OCI-LY1 (cell line): ENCODE results near the gene MRPS30.
"Not testable (repeated sequence)": the region's sequence is repeated elsewhere in the genome, so short reads cannot be mapped to it uniquely, and the experiment has no call there.

Experiments
- H2AFZ ChIP-seq: fragments of 200-600 bp; sonication (generic), shearing (Covaris generic); 2 replicates; pipeline ENCODE4 v1.6.0; 2014; ENCODE audit warnings: antibody characterized with exemption, mild to moderate bottlenecking, low read length
- H3F3A ChIP-seq: fragments of 200-600 bp; sonication (generic), shearing (Covaris generic); 2 replicates; pipeline ENCODE4 v1.6.0; 2014; ENCODE audit warnings: mild to moderate bottlenecking, antibody characterized with exemption, low read length, moderate library complexity; ENCODE audit not compliant: insufficient read depth
- H3K27ac ChIP-seq: fragments of 200-600 bp; sonication (generic); 2 replicates; pipeline ENCODE4 v1.5.1; 2014; ENCODE audit warnings: low read length, mixed run types, mild to moderate bottlenecking, low read depth; ENCODE audit not compliant: poor library complexity, severe bottlenecking
- H3K27me3 ChIP-seq: fragments of 200-600 bp; sonication (generic); 2 replicates; pipeline ENCODE4 v1.6.0; 2014; ENCODE audit warnings: antibody characterized with exemption, mild to moderate bottlenecking, low read length, moderate library complexity; ENCODE audit not compliant: insufficient read depth
- H3K36me3 ChIP-seq: fragments of 200-600 bp; sonication (generic); 2 replicates; pipeline ENCODE4 v1.6.1; 2014; ENCODE audit warnings: mild to moderate bottlenecking, antibody characterized with exemption, low read length, moderate library complexity, mixed read lengths; ENCODE audit not compliant: insufficient read depth
- H3K4me1 ChIP-seq: fragments of 200-600 bp; sonication (generic); 2 replicates; pipeline ENCODE4 v1.5.1; 2014; ENCODE audit warnings: mild to moderate bottlenecking, low read length, moderate library complexity; ENCODE audit not compliant: insufficient read depth, severe bottlenecking
- H3K4me2 ChIP-seq: fragments of 200-600 bp; sonication (generic), shearing (Covaris generic); 2 replicates; pipeline ENCODE4 v1.6.1; 2014; ENCODE audit warnings: low read length
- H3K4me3 ChIP-seq: fragments of 200-600 bp; sonication (generic); 2 replicates; pipeline ENCODE4 v1.5.1; 2014; ENCODE audit warnings: low read length, low read depth, mild to moderate bottlenecking, mixed read lengths; ENCODE audit not compliant: poor library complexity, severe bottlenecking
- H3K79me2 ChIP-seq: fragments of 200-600 bp; shearing (Covaris generic); 2 replicates; pipeline ENCODE4 v1.6.1; 2016; ENCODE audit warnings: mixed run types, low read length, mixed read lengths; ENCODE audit not compliant: insufficient read depth
- H3K9ac ChIP-seq: fragments of 200-600 bp; sonication (generic), shearing (Covaris generic); 2 replicates; pipeline ENCODE4 v1.6.1; 2014; ENCODE audit warnings: mild to moderate bottlenecking, low read length, mixed read lengths
- H3K9me2 ChIP-seq: fragments of 200-600 bp; sonication (generic), shearing (Covaris generic); 2 replicates; pipeline ENCODE4 v1.6.1; 2014; ENCODE audit warnings: low read depth, mild to moderate bottlenecking, low read length, mixed read lengths
- H3K9me3 ChIP-seq: fragments of 200-600 bp; shearing (Covaris generic); 2 replicates; pipeline ENCODE4 v1.6.1; 2014; ENCODE audit warnings: low read length, mixed read lengths
- H4K20me1 ChIP-seq: fragments of 200-600 bp; sonication (generic), shearing (Covaris generic); 2 replicates; pipeline ENCODE4 v1.6.0; 2016; ENCODE audit warnings: mild to moderate bottlenecking, low read length; ENCODE audit not compliant: insufficient read depth
- EZH2 ChIP-seq: fragments of 200-600 bp; sonication (generic), shearing (Covaris generic); IDR thresholded peaks from 2 replicates; pipeline ENCODE4 v1.8.0; 2017; ENCODE audit warnings: borderline replicate concordance, mixed run types, mild to moderate bottlenecking, antibody characterized with exemption, low read length, moderate library complexity, mixed read lengths
- TF ChIP-seq, protein P1 (sequence below): fragments of 200-600 bp; sonication (generic), shearing (Covaris generic); IDR thresholded peaks from 2 replicates; pipeline ENCODE4 v1.5.1; 2017; ENCODE audit warnings: mild to moderate bottlenecking, antibody characterized with exemption, low read length, moderate library complexity, mixed read lengths

Gene MRPS30

GRCh38 chr5:44821164-44821563, 12.4 kb downstream of the MRPS30 start:
- no peaks in the 10 kb centered on the region for H3F3A ChIP-seq
- H3K4me1 ChIP-seq: no peaks in the 10 kb centered on the region
- no peak overlapping the region for H3K4me2 ChIP-seq
- no peak overlapping the region for H3K9ac ChIP-seq
- H3K9me2 ChIP-seq: no peaks in the 10 kb centered on the region
- H4K20me1 ChIP-seq: no peaks in the 10 kb centered on the region
- H3K4me3 ChIP-seq: no peak overlapping the region
- peaks cover 63% of the 10 kb centered on the region for H3K36me3 ChIP-seq
- TF ChIP-seq, protein P1, sequence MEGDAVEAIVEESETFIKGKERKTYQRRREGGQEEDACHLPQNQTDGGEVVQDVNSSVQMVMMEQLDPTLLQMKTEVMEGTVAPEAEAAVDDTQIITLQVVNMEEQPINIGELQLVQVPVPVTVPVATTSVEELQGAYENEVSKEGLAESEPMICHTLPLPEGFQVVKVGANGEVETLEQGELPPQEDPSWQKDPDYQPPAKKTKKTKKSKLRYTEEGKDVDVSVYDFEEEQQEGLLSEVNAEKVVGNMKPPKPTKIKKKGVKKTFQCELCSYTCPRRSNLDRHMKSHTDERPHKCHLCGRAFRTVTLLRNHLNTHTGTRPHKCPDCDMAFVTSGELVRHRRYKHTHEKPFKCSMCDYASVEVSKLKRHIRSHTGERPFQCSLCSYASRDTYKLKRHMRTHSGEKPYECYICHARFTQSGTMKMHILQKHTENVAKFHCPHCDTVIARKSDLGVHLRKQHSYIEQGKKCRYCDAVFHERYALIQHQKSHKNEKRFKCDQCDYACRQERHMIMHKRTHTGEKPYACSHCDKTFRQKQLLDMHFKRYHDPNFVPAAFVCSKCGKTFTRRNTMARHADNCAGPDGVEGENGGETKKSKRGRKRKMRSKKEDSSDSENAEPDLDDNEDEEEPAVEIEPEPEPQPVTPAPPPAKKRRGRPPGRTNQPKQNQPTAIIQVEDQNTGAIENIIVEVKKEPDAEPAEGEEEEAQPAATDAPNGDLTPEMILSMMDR: no peak
- no peak for TF ChIP-seq EZH2
- no peaks in the 10 kb centered on the region for H3K27me3 ChIP-seq
- H3K79me2 ChIP-seq: no peaks in the 10 kb centered on the region
- no peak overlapping the region for H3K27ac ChIP-seq
- no peaks in the 10 kb centered on the region for H3K9me3 ChIP-seq
- H2AFZ ChIP-seq: no peak overlapping the region

DNA sequence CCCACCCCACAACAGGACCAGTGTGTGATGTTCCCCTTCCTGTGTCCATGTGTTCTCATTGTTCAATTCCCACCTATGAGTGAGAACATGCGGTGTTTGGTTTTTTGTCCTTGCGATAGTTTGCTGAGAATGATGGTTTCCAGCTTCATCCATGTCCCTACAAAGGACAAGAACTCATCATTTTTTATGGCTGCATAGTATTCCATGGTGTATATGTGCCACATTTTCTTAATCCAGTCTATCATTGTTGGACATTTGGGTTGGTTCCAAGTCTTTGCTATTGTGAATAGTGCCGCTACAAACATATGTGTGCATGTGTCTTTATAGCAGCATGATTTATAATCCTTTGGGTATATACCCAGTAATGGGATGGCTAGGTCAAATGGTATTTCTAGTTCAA, 15.9 kb downstream of the MRPS30 start:
- not testable (repeated sequence) for H3K4me1 ChIP-seq, H3K79me2 ChIP-seq, H3K4me3 ChIP-seq, H3K9ac ChIP-seq, H2AFZ ChIP-seq, H3K4me2 ChIP-seq, H3K27me3 ChIP-seq, H3K9me3 ChIP-seq, H3K9me2 ChIP-seq, H4K20me1 ChIP-seq, H3K27ac ChIP-seq, H3F3A ChIP-seq
- H3K36me3 ChIP-seq: peaks cover 38% of the 10 kb centered on the region

DNA sequence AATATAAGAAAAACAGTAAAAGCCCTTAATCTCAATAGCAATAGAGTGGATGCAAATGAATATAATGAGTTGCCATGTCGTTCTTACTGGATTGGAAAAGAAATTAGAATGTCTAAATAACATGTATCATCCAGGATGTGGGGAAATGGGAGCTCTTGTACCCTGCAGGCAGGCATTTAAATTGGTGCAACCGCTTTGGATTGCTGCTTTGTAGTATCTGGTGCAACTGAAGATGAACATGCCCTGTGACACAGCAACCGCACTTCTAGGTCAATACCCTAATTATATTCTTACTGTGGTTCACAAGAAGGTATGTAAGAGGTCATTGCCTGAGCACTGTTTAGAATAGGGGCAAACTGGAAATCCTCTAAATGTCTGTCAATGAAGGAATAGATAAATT, 18.9 kb downstream of the MRPS30 start:
- Histone ChIP-seq H3K36me3 (peaks cover 15% of the 10 kb centered on the region), H3K27ac (no peak overlapping the region), H3K9ac (no peak overlapping the region), H3F3A (no peaks in the 10 kb centered on the region), H3K9me3 (no peaks in the 10 kb centered on the region), H3K27me3 (no peaks in the 10 kb centered on the region), H4K20me1 (no peaks in the 10 kb centered on the region), H3K4me3 (no peak overlapping the region), H3K4me1 (no peaks in the 10 kb centered on the region), H2AFZ (no peak overlapping the region), H3K4me2 (no peak overlapping the region), H3K9me2 (no peaks in the 10 kb centered on the region), H3K79me2 (no peaks in the 10 kb centered on the region)
- TF ChIP-seq, protein P1: no peak
- no peak for TF ChIP-seq EZH2

DNA sequence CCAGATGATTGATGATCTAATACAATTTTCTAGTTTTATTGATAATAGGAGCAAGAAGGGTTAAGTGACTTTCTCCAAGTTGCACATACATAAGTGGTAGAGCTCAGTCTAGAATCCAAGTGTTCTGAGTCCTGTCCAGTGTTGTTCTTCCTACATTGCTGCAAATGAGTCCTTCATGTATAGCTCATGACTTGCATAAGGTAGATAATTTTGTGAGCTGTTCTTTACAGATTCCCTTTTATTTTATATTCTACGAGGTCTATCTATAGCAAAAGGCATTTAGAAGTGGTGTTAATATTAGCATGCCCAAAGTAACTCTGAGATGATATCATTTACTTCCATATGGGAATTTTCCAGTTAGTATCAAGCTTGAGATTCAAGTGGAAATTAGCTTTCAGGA, 20.0 kb downstream of the MRPS30 start:
- TF ChIP-seq, protein P1: no peak
- no peak for TF ChIP-seq EZH2
- no peak overlapping the region for H3K4me2 ChIP-seq
- H3K79me2 ChIP-seq: no peaks in the 10 kb centered on the region
- H2AFZ ChIP-seq: no peak overlapping the region
- no peaks in the 10 kb centered on the region for H3K4me1 ChIP-seq
- H3K36me3 ChIP-seq: peaks cover 13% of the 10 kb centered on the region
- H3K4me3 ChIP-seq: no peak overlapping the region
- no peaks in the 10 kb centered on the region for H3K27me3 ChIP-seq
- no peaks in the 10 kb centered on the region for H4K20me1 ChIP-seq
- no peaks in the 10 kb centered on the region for H3K9me2 ChIP-seq
- no peaks in the 10 kb centered on the region for H3F3A ChIP-seq
- H3K9me3 ChIP-seq: no peaks in the 10 kb centered on the region
- no peak overlapping the region for H3K27ac ChIP-seq
- no peak overlapping the region for H3K9ac ChIP-seq
